ENCODE data around the gene AGBL5. TPM values are rescaled to one million over a fixed set of nuclear protein-coding genes. Genes with fewer than 3 reads are reported as not detected.

The AGBL5 gene
- total RNA-seq, 4 donors from 2014 or later: 12.1 to 14.4 (median 14.3) TPM

GRCh38 chr2:27095745-27096651 lies 44.5 kb downstream of the AGBL5 start:
- WGBS, 2 donors: 29 to 30% methylated on average over 18 of the region's 18 CpGs
- peak overlapping the region in 3 of 4 donors; percentile 15 to 39 (median 28) for H3K4me3 ChIP-seq
- H3K4me1 ChIP-seq: peaks cover 0 to 12% (median 4%) of the 10 kb centered on the region in 4 donors
- peak overlapping the region in 1 of 4 donors; percentile 39 for H3K27ac ChIP-seq
- peaks cover 0 to 21% (median 0%) of the 10 kb centered on the region in 3 donors for H3K36me3 ChIP-seq
- H3K9me3 ChIP-seq: no peaks in the 10 kb centered on the region
- no peaks in the 10 kb centered on the region for H3K27me3 ChIP-seq
- peak in 1 of 2 donors; percentile 48 for DNase-seq (ENCODE audit: low spot score in 2 of 2)
- TF ChIP-seq CTCF (IDR thresholded peaks at IDR 0.05): no peak
- no peak for TF ChIP-seq POLR2A (IDR thresholded peaks at IDR 0.05)
- no peak for TF ChIP-seq EP300 (IDR thresholded peaks at IDR 0.05)

GRCh38 chr2:27096748-27097297 lies 45.4 kb downstream of the AGBL5 start:
- no peak overlapping the region for H3K4me3 ChIP-seq
- peak overlapping the region in 1 of 4 donors; percentile 39 for H3K27ac ChIP-seq
- no peaks in the 10 kb centered on the region for H3K9me3 ChIP-seq
- TF ChIP-seq POLR2A (IDR thresholded peaks at IDR 0.05) (no peak), EP300 (IDR thresholded peaks at IDR 0.05) (no peak), CTCF (IDR thresholded peaks at IDR 0.05) (no peak)
- 58 to 62% methylated on average over 3 of the region's 3 CpGs for WGBS, 2 donors
- peaks cover 0 to 12% (median 4%) of the 10 kb centered on the region in 4 donors for H3K4me1 ChIP-seq
- H3K36me3 ChIP-seq: peaks cover 0 to 19% (median 0%) of the 10 kb centered on the region in 3 donors
- no peaks in the 10 kb centered on the region for H3K27me3 ChIP-seq
- DNase-seq (ENCODE audit: low spot score in 2 of 2): no peak

- H3K36me3 ChIP-seq: peaks cover 0 to 16% (median 0%) of the 10 kb centered on the region in 3 donors
- H3K27me3 ChIP-seq: no peaks in the 10 kb centered on the region
- 83% methylated on average over 14 of the region's 14 CpGs for WGBS, 2 donors
- TF ChIP-seq CTCF (IDR thresholded peaks at IDR 0.05) (no peak), EP300 (IDR thresholded peaks at IDR 0.05) (no peak), POLR2A (IDR thresholded peaks at IDR 0.05) (no peak)
- no peaks in the 10 kb centered on the region for H3K9me3 ChIP-seq
- no peak overlapping the region for H3K4me3 ChIP-seq
- no peak overlapping the region for H3K27ac ChIP-seq
- peaks cover 0 to 12% (median 4%) of the 10 kb centered on the region in 4 donors for H3K4me1 ChIP-seq
- no peak for DNase-seq (ENCODE audit: low spot score in 2 of 2)
Measured at GRCh38 chr2:27097341-27097740, 45.9 kb downstream of the AGBL5 start.

GRCh38 chr2:27099334-27099955 lies 48.0 kb downstream of the AGBL5 start:
- Histone ChIP-seq H3K27me3 (no peaks in the 10 kb centered on the region), H3K36me3 (peaks cover 0 to 16% (median 0%) of the 10 kb centered on the region in 3 donors), H3K9me3 (no peaks in the 10 kb centered on the region), H3K4me1 (peaks cover 0 to 12% (median 4%) of the 10 kb centered on the region in 4 donors), H3K27ac (no peak overlapping the region), H3K4me3 (no peak overlapping the region)
- no peak for TF ChIP-seq POLR2A (IDR thresholded peaks at IDR 0.05)
- TF ChIP-seq CTCF (IDR thresholded peaks at IDR 0.05): no peak
- TF ChIP-seq EP300 (IDR thresholded peaks at IDR 0.05): no peak
- DNase-seq (ENCODE audit: low spot score in 2 of 2): no peak
- WGBS, 2 donors: 80 to 85% methylated on average over 3 to 6 of the region's 19 CpGs
